GM10266 (cell line): ENCODE results near the gene YPEL2.

Experiments used
- DNase-seq: peaks from one replicate; pipeline ENCODE4 v3.0.0; 2012; ENCODE audit errors: extremely low spot score
- TF ChIP-seq, protein P1 (sequence below): IDR thresholded peaks from 2 replicates; pipeline ENCODE4 v1.5.1; 2012; ENCODE audit warnings: mild to moderate bottlenecking, low read depth; ENCODE audit not compliant: control insufficient read depth, insufficient read depth; ENCODE audit errors: missing control alignments

YPEL2 gene

DNA sequence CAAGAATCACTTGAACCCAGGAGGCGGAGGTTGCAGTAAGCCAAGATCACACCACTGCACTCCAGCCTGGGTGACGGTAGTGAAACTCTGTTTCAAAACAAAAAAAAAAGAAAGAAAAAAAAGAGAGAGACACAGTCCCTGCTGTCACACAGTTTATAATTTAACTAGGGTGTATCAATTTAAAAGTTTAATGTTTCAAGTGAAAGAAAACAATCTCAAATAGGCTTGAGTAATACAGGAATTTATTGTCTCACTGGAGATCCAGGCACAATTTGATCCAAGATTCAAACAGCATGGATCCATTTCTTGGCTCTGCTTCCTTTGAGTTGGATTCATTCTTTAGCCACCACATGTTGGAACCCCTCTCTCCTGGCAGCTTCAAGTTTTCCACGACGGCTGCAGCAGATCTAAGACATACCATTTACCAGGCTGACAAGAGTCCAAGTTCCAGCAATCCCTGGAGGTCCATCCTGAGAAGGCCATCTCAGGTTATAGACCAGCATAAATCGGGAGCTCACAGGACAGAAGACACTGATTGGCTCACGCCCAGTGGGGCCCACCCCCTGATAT lies 97.5 kb downstream of the YPEL2 start:
- DNase-seq = no peak
- TF ChIP-seq, protein P1, sequence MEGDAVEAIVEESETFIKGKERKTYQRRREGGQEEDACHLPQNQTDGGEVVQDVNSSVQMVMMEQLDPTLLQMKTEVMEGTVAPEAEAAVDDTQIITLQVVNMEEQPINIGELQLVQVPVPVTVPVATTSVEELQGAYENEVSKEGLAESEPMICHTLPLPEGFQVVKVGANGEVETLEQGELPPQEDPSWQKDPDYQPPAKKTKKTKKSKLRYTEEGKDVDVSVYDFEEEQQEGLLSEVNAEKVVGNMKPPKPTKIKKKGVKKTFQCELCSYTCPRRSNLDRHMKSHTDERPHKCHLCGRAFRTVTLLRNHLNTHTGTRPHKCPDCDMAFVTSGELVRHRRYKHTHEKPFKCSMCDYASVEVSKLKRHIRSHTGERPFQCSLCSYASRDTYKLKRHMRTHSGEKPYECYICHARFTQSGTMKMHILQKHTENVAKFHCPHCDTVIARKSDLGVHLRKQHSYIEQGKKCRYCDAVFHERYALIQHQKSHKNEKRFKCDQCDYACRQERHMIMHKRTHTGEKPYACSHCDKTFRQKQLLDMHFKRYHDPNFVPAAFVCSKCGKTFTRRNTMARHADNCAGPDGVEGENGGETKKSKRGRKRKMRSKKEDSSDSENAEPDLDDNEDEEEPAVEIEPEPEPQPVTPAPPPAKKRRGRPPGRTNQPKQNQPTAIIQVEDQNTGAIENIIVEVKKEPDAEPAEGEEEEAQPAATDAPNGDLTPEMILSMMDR = no peak

DNA sequence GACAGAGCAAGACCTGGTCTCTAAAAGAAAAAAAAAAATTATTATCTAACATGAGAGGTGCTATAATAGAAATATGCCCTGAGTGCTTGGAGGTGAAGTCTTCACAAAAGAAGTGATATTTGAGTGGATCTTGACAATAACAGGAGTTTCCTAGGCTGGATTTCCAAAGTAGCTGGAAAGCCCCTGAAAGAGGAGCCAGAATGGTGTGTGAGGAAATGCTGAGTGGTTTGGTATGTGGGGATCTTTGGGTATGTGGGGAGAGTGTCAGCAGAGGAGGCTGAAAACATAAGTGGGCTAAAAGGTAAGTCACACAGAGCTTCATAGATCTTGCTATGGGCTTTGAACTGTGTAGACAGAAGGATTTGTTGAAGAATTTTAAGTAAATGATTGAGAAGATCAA lies 100.1 kb downstream of the YPEL2 start:
- DNase-seq = no peak
- TF ChIP-seq, protein P1 = no peak

DNA sequence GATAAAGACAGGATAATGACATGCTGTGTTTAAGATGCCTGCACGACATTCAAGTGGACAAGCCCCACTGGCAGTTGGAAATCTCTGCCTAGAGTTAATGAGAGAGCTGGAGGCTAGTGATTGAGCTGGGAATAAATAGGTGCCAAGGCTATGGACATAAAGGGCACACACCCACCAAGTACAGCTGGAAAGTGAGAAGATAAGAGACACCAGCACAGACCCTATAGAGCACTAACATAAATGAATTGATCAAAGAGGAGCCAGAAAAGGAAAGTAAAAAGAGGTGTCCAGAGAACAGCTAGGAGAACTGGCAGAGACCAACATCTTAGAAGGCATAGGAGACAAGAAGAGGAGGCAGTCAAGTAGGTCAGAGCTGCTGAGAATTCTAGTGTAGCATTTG lies 101.2 kb downstream of the YPEL2 start:
- TF ChIP-seq, protein P1 = no peak
- no peak for DNase-seq

DNA sequence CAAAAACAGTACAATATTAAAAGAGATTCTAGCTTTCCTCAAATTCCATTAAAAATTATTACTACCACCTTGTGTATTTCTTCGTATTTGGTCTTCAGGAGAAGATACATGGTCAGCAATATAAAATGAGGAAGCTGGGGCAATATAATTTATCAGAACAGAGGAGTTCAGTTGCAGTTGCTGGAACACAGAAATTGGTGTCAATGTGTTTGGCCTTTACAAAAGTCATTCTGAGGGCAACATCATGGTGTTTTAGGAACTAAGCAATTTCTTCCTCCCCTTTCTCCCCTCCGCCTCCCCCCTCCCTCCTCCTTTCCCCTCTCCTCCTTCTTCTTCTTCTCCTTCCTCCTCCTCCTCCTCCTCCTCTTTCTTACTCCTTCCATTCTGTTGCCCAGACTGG lies 102.1 kb downstream of the YPEL2 start:
- no peak for DNase-seq
- TF ChIP-seq, protein P1 = no peak

DNA sequence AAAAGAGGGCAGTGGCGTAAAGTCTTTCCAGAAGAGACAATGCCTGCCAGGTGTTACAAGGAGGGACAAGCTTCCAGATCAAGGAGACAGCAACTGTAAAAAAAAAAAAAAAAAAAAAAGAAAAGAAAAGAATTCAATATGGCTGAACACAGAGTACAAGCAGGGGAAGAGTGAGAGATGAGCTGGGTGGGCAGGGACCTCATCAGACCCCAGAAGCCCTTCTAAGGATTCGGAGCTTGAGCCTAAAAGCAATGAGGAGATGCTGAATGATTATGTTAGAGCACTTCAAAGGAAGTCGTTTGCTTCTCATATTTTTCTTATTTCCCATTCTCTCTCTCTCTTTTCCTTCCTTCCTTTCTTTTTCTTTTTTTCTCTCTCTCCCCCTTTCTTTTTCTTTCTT lies 103.0 kb downstream of the YPEL2 start:
- DNase-seq = no peak
- TF ChIP-seq, protein P1 = no peak

DNA sequence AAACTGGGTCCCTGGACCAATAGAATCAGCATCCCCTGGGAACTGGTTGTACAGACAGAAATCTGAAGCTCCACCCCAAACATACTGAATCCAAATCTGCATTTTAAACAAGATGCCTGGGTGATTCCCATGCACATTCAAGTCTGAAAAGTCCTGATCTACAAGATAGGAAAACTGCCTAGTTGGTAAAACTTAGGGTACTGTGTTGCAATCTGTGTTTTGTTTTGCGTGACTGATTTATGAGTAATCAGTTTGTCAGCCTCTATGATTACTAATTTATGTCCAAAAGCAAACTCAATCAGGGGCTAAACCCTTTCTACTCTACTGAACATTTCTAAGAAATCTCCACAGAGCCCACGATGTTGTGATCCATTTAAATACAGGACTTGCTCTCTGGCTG lies 103.8 kb downstream of the YPEL2 start:
- DNase-seq = no peak
- TF ChIP-seq, protein P1 = no peak

DNA sequence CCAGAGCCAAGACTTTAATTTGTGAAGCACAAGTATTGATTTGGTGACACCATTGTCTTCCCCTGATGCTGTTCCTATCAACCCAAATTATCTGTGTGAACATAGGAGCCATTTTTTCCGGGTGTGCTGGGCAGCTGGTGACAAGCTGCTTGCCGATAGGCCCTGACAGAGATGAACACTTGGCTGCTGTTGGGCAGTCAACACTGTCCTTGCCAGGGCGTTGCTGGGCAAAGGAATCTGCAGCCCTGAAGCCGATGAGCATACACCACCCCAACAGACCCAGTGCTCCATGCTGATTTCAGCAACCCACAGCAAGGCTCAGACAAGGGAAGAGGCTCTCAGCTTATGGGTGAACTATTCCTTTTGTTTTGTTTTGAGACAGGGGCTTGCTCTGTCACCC lies 105.4 kb downstream of the YPEL2 start:
- no peak for DNase-seq
- TF ChIP-seq, protein P1 = no peak
